ENCODE data around the gene SLC25A38.

GRCh38 chr3:39378957-39379777 lies 4.0 kb upstream of the SLC25A38 start:
- TF ChIP-seq EZH2phosphoT487 (IDR thresholded peaks at IDR 0.05; ENCODE audit: low read depth) = no peak
- no peak for TF ChIP-seq CTCF (IDR thresholded peaks at IDR 0.05; ENCODE audit: low read depth, low read length)

Data from OCI-LY3 (cell line).